ENCODE data around the gene USP46. TPM values are rescaled to one million over a fixed set of nuclear protein-coding genes. Genes with fewer than 3 reads are reported as not detected.

Gene USP46
- total RNA-seq, 4 donors from 2014 or later = 7.0 to 10.9 (median 9.1) TPM

DNA sequence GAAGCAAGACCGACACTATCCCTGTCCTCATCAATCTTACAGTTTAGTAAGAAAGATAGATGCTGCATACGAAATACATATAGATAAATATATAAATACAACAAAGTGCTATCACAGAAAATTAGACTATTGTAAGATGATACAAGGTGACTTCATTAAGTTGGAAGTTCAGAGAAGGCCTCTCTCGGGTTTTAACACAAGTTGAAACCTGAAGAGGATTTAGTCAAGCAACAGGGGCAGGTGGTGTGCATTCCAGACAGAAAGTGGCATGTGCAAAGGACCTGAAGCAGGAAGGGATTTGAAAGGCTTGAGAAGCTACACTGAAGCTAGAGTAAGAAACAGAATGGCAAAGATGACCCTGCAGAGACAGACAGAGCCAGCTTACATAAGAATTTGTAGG lies 36.5 kb downstream of the USP46 start:
- TF ChIP-seq, protein P1, sequence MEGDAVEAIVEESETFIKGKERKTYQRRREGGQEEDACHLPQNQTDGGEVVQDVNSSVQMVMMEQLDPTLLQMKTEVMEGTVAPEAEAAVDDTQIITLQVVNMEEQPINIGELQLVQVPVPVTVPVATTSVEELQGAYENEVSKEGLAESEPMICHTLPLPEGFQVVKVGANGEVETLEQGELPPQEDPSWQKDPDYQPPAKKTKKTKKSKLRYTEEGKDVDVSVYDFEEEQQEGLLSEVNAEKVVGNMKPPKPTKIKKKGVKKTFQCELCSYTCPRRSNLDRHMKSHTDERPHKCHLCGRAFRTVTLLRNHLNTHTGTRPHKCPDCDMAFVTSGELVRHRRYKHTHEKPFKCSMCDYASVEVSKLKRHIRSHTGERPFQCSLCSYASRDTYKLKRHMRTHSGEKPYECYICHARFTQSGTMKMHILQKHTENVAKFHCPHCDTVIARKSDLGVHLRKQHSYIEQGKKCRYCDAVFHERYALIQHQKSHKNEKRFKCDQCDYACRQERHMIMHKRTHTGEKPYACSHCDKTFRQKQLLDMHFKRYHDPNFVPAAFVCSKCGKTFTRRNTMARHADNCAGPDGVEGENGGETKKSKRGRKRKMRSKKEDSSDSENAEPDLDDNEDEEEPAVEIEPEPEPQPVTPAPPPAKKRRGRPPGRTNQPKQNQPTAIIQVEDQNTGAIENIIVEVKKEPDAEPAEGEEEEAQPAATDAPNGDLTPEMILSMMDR (IDR thresholded peaks at IDR 0.05; ENCODE audit: low read depth) = no peak

GRCh38 chr4:52621567-52621966 lies 37.5 kb downstream of the USP46 start:
- TF ChIP-seq, protein P1 (IDR thresholded peaks at IDR 0.05; ENCODE audit: low read depth) = no peak

GRCh38 chr4:52619591-52619931 lies 39.5 kb downstream of the USP46 start:
- TF ChIP-seq, protein P1 (IDR thresholded peaks at IDR 0.05; ENCODE audit: low read depth) = no peak

DNA sequence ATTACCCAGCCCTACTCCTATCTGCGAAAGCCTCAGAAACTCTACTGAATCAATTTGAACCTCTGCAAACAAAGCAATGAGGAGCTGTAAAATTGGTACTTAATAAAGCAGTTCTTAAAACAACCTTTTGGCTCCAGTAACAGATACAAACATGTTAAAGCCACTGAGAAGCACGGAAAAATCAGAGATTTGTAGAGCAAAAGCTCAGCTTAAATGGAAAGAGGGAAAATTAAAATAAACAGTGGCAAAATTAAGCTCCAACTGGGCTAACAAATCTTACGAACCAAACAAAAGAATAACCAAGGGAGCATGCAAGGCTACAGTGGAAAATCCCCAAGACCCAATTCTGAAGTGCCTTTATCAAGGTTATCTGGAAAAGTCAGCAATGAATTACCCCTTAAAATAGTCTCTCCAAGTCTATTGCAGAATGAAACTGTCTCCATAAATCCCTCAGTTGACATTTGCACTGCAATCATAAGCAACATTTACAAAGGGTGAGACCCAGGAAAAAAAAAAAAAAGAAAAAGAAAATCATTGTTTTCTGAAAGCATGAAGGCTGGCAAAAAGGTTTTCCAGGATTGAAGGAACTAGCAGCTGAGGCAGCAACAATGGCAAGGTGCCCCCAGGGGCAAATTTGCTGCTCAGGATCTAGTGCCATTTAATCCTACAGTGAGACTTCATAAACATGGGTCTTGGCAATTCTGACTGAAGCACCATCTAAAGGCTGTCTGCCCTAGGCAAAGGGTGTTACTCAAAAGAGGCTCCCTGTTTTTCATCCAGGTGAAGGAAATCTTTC lies 40.1 kb downstream of the USP46 start:
- TF ChIP-seq, protein P1 (IDR thresholded peaks at IDR 0.05; ENCODE audit: low read depth) = no peak

GRCh38 chr4:52617336-52618020 lies 41.6 kb downstream of the USP46 start:
- TF ChIP-seq, protein P1 (IDR thresholded peaks at IDR 0.05; ENCODE audit: low read depth) = no peak

DNA sequence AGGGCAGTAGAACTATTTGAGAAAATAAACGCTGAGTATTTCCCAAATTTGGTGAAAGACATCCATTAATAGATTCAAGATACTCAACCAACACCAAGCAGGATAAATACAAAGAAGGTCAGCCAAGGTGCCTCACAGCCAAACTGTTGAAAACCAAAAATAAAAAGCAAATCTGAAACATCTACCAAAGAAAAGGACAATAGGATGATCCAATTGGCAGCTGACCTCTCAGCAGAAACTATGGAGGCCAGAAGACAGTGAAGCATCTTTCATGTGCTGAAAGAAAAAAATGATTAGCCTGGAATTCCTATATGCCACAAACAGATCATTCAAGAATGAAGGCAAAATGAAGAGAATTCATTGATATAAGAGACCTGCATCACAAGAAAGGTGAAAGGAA lies 44.9 kb downstream of the USP46 start:
- TF ChIP-seq, protein P1 (IDR thresholded peaks at IDR 0.05; ENCODE audit: low read depth) = no peak

- TF ChIP-seq, protein P1 (IDR thresholded peaks at IDR 0.05; ENCODE audit: low read depth) = no peak
Observed at GRCh38 chr4:52612341-52612740, 46.8 kb downstream of the USP46 start.
